Gastrocnemius medialis (tissue), 4 donors: Measurements from ENCODE around the gene HAO1. TPM values are rescaled to one million over a fixed set of nuclear protein-coding genes. Genes with fewer than 3 reads are reported as not detected.

Experiments
- ATAC-seq, 2 donors: fragments of 150-250 bp; one replicate each; pipeline ENCODE4 v1.9.1; 2016
- DNase-seq, 2 donors: peaks; one replicate each; pipeline ENCODE4 v3.0.0-alpha.2; 2019
- H3K27ac ChIP-seq, 4 donors: fragments of 200-600 bp; sonication (generic); 1 replicate in 1 of 4; 2 replicates in 3 of 4; pipeline ENCODE4 v1.5.1; 2016 to 2018; ENCODE audit warnings: mild to moderate bottlenecking in 2 of 4, moderate library complexity in 1 of 4
- H3K27me3 ChIP-seq, 3 donors: fragments of 200-600 bp; sonication (generic) in 2 of 3; 1 replicate in 1 of 3; 2 replicates in 2 of 3; pipeline versions ENCODE4 v1.5.1 to v1.6.0; 2016 to 2019; ENCODE audit warnings: mild to moderate bottlenecking in 1 of 3, moderate library complexity in 1 of 3
- H3K36me3 ChIP-seq, 2 donors: fragments of 200-600 bp; sonication (generic) in 1 of 2; one replicate each; pipeline ENCODE4 v1.5.1; 2017 to 2018
- H3K4me1 ChIP-seq, 2 donors: fragments of 200-600 bp; sonication (generic) in 1 of 2; one replicate each; pipeline ENCODE4 v1.5.1; 2016 to 2017; ENCODE audit warnings: mild to moderate bottlenecking in 2 of 2
- H3K4me3 ChIP-seq, 4 donors: fragments of 200-600 bp; sonication (generic) in 3 of 4; 1 replicate in 1 of 4; 2 replicates in 3 of 4; pipeline ENCODE4 v1.5.1; 2016 to 2019; ENCODE audit warnings: mild to moderate bottlenecking in 2 of 4
- H3K9me3 ChIP-seq, 3 donors: fragments of 200-600 bp; sonication (generic) in 2 of 3; 1 replicate in 1 of 3; 2 replicates in 2 of 3; pipeline ENCODE4 v1.5.1; 2016 to 2019
- CTCF ChIP-seq, 5 experiments: fragments of 450-650 bp in 3 of 5; fragments of 200-600 bp in 2 of 5; sonication (generic) in 2 of 5; IDR thresholded peaks in 4 of 5; conservative IDR thresholded peaks in 1 of 5; 1 replicate in 4 of 5; 2 replicates in 1 of 5; pipeline ENCODE4 v1.5.1; 2016 to 2019; ENCODE audit warnings: antibody characterized with exemption in 5 of 5, mild to moderate bottlenecking in 3 of 5, moderate library complexity in 3 of 5
- POLR2A ChIP-seq, 2 donors: fragments of 450-650 bp; IDR thresholded peaks; one replicate each; pipeline ENCODE4 v1.6.1; 2017; ENCODE audit warnings: antibody characterized with exemption in 2 of 2, mild to moderate bottlenecking in 2 of 2, moderate library complexity in 2 of 2
- in situ Hi-C, 4 donors: fragments of 200-750 bp; cut with MboI; loops; one replicate each; pipeline versions ENCODE4 v1.15.0 to v1.8.0; 2017; ENCODE audit warnings: low sequenced_read_pairs in 4 of 4
- intact Hi-C: fragments of 100-400 bp; cut with DNase I; formaldehyde crosslinking; loops from one replicate; pipeline ENCODE4 v1.15.1; 2023; ENCODE audit warnings: low total_unique reads
- total RNA-seq, 4 donors: library from RNA; depleted of rRNA; stranded (reverse); fragments of >200 nt; gene quantifications; one replicate each; pipeline versions ENCODE4 v1.1.0 to v1.2.3, GENCODE V29; 2016

Gene HAO1
- total RNA-seq, 4 donors from 2014 or later = 0.23 to 0.40 TPM; not detected in 2

- no peak for DNase-seq
- no peaks in the 10 kb centered on the region for H3K4me1 ChIP-seq
- TF ChIP-seq CTCF (IDR thresholded peaks at IDR 0.05 in 4 of 5, conservative IDR thresholded peaks at IDR 0.05 in 1 of 5) = no peak
- no peak for TF ChIP-seq POLR2A (IDR thresholded peaks at IDR 0.05)
- H3K9me3 ChIP-seq = no peaks in the 10 kb centered on the region
- ATAC-seq = no peak
- H3K27me3 ChIP-seq = no peaks in the 10 kb centered on the region
- intact Hi-C loops = no loop called here
- no peaks in the 10 kb centered on the region for H3K36me3 ChIP-seq
- in situ Hi-C loops = no loop called here
- H3K4me3 ChIP-seq = no peak overlapping the region
- no peak overlapping the region for H3K27ac ChIP-seq
Measured at GRCh38 chr20:7908905-7909304, 31.4 kb downstream of the HAO1 start.

GRCh38 chr20:7903429-7903828 is 36.8 kb downstream of the HAO1 start:
- Histone ChIP-seq H3K4me1 (no peaks in the 10 kb centered on the region), H3K27me3 (no peaks in the 10 kb centered on the region), H3K4me3 (no peak overlapping the region), H3K36me3 (no peaks in the 10 kb centered on the region), H3K27ac (no peak overlapping the region), H3K9me3 (no peaks in the 10 kb centered on the region)
- ATAC-seq = no peak
- no peak for DNase-seq
- TF ChIP-seq CTCF (IDR thresholded peaks at IDR 0.05 in 4 of 5, conservative IDR thresholded peaks at IDR 0.05 in 1 of 5) (no peak), POLR2A (IDR thresholded peaks at IDR 0.05) (no peak)
- intact Hi-C loops (no loop called here), in situ Hi-C loops (no loop called here)

GRCh38 chr20:7902879-7903278 is 37.4 kb downstream of the HAO1 start:
- no peak overlapping the region for H3K27ac ChIP-seq
- H3K27me3 ChIP-seq = no peaks in the 10 kb centered on the region
- H3K36me3 ChIP-seq = no peaks in the 10 kb centered on the region
- no peak overlapping the region for H3K4me3 ChIP-seq
- intact Hi-C loops (no loop called here), in situ Hi-C loops (no loop called here)
- TF ChIP-seq CTCF (IDR thresholded peaks at IDR 0.05 in 4 of 5, conservative IDR thresholded peaks at IDR 0.05 in 1 of 5) (no peak), POLR2A (IDR thresholded peaks at IDR 0.05) (no peak)
- no peaks in the 10 kb centered on the region for H3K9me3 ChIP-seq
- H3K4me1 ChIP-seq = no peaks in the 10 kb centered on the region
- ATAC-seq = no peak
- DNase-seq = no peak

GRCh38 chr20:7897781-7898364 is 42.4 kb downstream of the HAO1 start:
- H3K4me3 ChIP-seq = no peak overlapping the region
- TF ChIP-seq CTCF (IDR thresholded peaks at IDR 0.05 in 4 of 5, conservative IDR thresholded peaks at IDR 0.05 in 1 of 5) (no peak), POLR2A (IDR thresholded peaks at IDR 0.05) (no peak)
- DNase-seq (no peak), ATAC-seq (no peak)
- intact Hi-C loops (no loop called here), in situ Hi-C loops (no loop called here)
- H3K27ac ChIP-seq = no peak overlapping the region
- no peaks in the 10 kb centered on the region for H3K27me3 ChIP-seq
- H3K9me3 ChIP-seq = no peaks in the 10 kb centered on the region
- H3K4me1 ChIP-seq = no peaks in the 10 kb centered on the region
- H3K36me3 ChIP-seq = no peaks in the 10 kb centered on the region
